H1 (cell line): ENCODE measurements around the gene CDK5RAP2. TPM values are rescaled to one million over a fixed set of nuclear protein-coding genes. Genes with fewer than 3 reads are reported as not detected.

ENCODE experiments used
- CHD7 ChIP-seq: fragments of 300-600 bp; sonication (generic); IDR thresholded peaks from 2 replicates; pipeline ENCODE4 v1.7.1; 2012; ENCODE audit warnings: low read length, moderate library complexity, mild to moderate bottlenecking, inconsistent platforms; ENCODE audit not compliant: insufficient replicate concordance
- SP4 ChIP-seq: IDR thresholded peaks from 2 replicates; pipeline ENCODE4 v1.6.1; 2012; ENCODE audit warnings: low read length, inconsistent platforms
- polyA plus RNA-seq, 7 experiments: library from polyadenylated mRNA; depleted of rRNA in 3 of 7; stranded (reverse) in 5 of 7; unstranded in 2 of 7; fragments of >200 nt in 5 of 7; fragments of 200-250 nt in 2 of 7; gene quantifications; 1 replicate in 5 of 7; 2 replicates in 1 of 7; 4 replicates in 1 of 7; pipeline versions ENCODE4 v1.2.1 to v1.2.3, GENCODE V29; 2011 to 2013; ENCODE audit warnings: missing spikeins in 2 of 7, mixed read lengths in 2 of 7
- total RNA-seq: library from RNA; stranded (reverse); fragmentation: NEBNext Ultra II Directional; extraction: Animal tissue kit (Norgen Biotek cat#: 25700); gene quantifications from 2 replicates; pipeline ENCODE4 v1.2.1, GENCODE V29; 2021

The CDK5RAP2 gene
- total and polyA plus RNA-seq, 2 of the 8 experiments (the other 6 are each of a cell fraction or from before 2014, with no cell fraction given) = 19.8 to 49.4 TPM

- TF ChIP-seq CHD7 (no peak), SP4 (no peak)
Observed at GRCh38 chr9:120544441-120544840, 35.5 kb downstream of the CDK5RAP2 start (continued).
